ENCODE data around the gene MAGI1.

The MAGI1 gene

DNA sequence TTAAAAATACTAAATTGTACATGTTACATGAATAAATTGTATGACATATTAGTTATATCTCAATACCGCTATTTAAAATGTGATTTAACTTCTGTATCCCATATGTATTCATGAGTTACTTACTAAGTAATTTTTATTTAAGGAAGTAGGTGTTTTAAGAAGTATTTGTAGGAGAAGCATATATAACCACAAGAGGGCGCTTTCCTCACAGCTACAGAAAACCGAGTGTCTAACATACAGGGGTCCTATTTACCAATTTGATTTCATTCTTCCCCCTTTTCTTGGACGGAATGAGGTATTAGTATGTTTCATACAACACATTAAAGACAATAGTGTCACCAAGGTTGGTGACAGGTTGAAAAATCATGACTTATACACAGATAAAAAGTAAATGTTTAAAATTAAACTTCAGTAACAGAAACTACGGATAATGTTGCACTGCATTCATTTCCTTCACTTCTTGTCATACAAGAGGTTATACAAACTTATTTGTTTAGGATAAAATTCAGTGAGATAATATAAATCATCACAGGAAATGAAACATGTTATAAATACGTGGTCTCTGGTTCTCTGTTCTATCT is 253.6 kb downstream of the MAGI1 start:
- DNase-seq = no peak

- no peak for DNase-seq
These were observed 255.6 kb downstream of the MAGI1 start for GRCh38 chr3:65783117-65783516.

- no peak for DNase-seq
These were observed 257.1 kb downstream of the MAGI1 start for GRCh38 chr3:65781594-65781993.

DNA sequence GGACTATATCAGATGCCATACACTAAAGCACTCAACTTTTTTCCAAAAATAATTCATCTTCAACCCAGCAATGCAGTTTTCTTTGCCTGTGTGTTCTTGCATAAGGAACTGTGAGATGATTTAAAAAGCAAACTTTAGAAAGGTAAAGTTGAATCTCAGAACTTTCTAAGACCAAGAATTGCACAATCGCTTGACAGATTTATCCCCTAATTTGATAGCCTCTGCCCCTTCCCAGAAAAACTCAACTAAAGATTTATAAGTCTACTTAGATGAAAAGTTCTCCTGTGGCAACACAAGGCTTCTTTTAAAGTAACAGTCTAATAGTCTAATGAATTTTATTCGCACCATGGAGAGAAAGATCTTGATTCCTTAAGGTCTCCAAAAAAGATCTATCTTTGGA is 259.3 kb downstream of the MAGI1 start:
- no peak for DNase-seq

GRCh38 chr3:65778968-65779367 is 259.8 kb downstream of the MAGI1 start:
- DNase-seq = no peak

- DNase-seq = no peak
These were observed 261.7 kb downstream of the MAGI1 start for GRCh38 chr3:65777050-65777449.

DNA sequence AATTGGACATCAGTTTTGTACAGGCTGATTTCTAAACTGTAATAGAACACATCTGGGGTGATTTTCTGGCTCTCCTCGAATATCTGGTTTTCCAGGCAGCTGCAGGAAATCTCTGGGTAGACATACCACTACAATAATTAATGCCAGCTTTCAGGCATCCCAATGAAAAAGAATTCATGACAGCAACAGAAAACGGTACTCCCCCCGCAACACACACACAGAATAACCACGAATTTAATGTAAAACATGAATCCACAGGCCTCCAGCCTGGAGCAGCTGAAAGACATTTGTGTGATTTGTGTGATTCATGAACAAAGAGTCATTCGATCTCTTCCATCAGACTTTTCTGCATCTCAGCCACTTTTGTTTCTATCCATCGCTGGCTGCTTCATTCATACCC is 262.2 kb downstream of the MAGI1 start:
- DNase-seq = no peak

DNA sequence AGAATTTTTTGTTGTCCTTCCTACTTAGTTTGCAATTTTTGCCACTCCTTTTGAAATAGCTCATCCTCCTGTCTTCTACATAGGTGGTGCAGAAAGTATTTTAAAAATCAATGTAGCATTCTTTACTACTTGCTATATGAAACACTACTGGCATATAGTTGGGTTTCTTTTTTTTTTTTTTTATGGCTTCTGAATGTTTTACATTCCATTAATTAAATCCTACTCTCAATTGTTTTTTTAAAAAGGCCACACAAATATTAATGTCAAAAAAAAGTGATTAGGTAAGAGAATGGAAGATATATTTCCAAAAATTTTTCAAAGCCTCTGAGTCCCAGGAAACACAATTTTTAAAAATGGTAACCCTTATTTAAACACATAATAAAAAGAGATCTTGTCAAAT is 262.6 kb downstream of the MAGI1 start:
- no peak for DNase-seq

DNA sequence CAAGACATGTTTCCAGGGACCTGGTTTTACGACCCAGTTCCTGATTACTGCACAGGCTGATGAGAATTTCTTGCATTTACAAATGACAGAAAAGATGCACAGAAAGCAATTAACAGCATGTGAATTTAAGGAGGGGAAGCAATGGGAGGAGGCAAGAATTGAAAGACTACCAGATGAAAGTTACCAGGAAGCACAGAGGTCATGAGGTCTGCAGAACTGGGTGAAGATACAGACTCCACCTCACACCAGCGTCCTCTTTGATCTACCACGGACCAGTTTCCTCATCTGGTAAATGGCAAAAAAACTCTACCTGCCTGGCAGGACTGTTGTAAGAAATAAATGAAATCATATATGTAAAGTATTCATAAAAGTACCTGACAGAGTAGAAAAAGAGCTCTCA is 266.0 kb downstream of the MAGI1 start:
- DNase-seq = no peak

DNA sequence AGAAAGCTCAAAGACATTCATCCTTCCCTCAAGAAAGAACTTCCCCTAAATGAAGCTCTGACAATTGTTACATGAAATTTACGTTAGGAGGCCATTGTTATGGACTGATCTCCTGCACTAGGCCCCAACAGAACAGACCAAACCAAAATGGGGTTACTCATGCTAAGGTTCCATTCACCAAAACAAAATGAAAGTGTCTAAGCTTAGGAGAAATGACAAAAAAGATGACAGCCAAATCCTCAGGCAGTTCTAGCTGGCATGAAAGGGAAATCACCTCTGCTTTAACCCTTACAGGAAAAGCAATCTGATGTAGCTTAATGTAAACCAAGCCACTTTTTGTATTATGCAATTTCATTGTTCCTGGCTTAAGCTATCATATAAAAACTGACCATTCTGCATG is 271.2 kb downstream of the MAGI1 start:
- DNase-seq = no peak

DNA sequence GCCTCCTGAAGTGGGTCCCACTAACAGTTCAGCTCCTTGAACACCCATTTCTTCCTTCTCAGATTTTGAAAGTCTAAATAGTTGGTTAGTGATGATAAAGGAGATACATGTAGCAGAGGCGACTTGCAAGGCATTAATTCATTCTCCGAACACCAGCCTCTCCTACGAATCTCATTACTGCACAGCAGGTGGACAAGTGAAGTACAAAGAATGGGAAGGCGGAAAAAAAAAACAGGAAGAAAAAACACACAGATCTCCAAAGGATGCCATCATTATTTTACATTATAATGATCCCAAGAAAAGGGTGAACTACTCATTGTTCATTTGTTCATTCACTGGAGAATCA is 276.5 kb downstream of the MAGI1 start:
- no peak for DNase-seq

GRCh38 chr3:65761446-65762234 is 277.1 kb downstream of the MAGI1 start:
- DNase-seq = no peak

DNA sequence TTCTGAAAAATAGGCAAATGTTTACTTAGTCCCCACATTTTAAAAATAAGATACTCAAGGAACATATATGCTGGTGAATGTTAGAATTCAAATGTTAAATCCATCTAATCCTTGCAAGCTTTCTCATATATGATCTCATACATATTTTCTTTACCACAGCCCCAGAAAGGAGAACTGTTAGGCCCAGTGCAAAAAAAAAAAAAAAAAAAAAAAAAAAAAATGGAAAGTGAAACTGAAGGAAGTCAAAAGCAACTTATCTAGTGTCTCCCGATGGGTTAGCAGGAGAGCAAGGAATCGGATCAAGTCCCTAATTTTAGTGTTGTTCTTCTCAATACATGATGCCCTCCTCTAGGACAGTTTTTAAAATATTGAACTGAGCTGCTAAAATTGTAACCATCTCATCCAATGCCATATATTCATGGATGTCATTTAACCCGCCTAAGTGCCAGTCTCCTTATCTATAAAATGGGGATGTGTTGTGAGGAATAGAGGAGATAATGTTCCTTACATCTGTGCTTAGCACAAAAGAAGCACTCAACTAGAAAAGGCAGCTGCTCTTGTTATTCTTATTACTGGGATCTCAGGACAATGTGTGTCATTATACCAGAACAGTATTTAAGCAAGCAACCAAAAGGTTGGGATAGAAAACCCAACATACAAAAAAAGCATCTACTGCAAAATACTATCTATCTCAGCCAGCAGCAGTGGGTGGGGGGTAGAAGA is 279.7 kb downstream of the MAGI1 start:
- DNase-seq = no peak

DNA sequence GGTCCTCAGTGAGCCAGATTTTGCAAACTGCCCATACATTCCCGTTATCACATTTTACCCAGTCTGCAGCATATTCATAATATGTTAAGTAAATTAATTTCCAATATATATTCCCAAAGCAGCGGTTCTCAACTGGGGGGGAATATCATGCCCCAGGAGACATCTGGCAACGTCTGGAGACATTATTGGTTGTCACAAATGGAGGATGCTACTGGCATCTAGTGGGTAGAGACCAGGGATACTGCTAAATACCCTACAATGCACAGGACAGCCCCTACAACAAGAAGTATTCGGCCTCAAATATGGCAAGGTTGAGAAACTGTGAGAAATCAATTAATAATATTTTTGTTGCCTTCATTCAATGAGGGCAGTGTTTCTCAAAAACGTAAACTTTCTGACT is 280.3 kb downstream of the MAGI1 start:
- DNase-seq = no peak

- no peak for DNase-seq
These were observed 286.1 kb downstream of the MAGI1 start for GRCh38 chr3:65752636-65753035.

GRCh38 chr3:65751123-65751700 is 287.5 kb downstream of the MAGI1 start:
- DNase-seq = no peak

GRCh38 chr3:65749066-65749465 is 289.7 kb downstream of the MAGI1 start:
- DNase-seq = no peak

DNA sequence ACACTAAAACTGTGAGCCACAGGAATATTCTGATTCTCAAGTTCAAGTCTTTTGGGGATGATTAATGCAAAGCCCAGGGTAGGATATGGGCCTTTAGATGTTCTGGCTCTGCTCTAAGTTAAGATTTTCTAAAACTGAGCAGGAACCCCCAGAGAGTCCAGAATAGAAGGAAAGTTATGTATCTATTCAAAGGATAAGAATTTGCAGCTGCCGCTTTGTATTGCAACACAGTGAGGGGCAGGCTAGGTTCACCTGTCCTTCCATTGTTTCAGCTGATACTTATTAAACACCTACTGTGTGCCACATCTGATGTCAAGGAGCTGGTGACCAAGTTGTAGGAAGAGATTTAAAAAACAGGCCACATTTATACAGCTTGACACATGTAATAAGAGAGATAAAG is 290.4 kb downstream of the MAGI1 start:
- DNase-seq = no peak

DNA sequence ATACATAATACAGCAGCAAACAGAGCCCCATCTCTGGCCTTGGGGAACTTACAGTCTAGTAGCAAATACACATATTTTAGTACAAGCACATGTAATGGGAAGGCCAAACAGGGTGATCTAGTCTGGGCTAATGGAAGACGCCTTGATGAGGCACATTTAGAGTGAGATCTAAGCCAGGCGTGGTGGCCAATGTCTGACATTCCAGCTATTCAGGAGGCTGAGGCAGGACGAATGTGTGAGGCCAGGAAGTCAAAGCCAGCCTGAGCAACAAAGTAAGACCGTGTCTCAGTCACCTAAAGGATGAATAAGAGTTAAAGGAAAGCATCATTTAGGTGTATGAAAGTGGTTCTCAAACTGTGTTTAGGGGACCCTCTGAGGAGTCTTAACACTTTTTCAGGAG is 291.9 kb downstream of the MAGI1 start:
- DNase-seq = no peak

GRCh38 chr3:65745306-65745705 is 293.4 kb downstream of the MAGI1 start:
- no peak for DNase-seq

DNA sequence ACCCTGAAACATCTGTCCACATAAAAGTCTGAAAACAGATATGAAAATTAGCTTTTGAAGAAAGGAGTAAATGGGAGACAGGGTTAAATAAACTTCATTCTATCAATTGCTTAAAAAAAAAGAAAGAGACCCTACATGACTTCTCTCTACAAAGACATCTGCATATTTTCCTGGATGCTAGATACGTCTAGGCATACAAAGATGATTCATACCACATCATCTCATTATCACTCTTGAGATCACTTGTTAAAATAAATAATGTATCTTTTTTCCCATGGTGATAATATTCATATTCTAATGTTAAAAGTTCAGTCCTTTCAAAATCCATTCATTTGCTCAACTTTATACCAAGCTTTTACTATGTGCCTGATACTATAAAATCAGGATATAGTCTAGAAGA is 295.8 kb downstream of the MAGI1 start:
- DNase-seq = no peak

GRCh38 chr3:65741540-65741939 is 297.2 kb downstream of the MAGI1 start:
- no peak for DNase-seq

- DNase-seq = no peak
These were observed 298.7 kb downstream of the MAGI1 start for GRCh38 chr3:65739901-65740541.

DNA sequence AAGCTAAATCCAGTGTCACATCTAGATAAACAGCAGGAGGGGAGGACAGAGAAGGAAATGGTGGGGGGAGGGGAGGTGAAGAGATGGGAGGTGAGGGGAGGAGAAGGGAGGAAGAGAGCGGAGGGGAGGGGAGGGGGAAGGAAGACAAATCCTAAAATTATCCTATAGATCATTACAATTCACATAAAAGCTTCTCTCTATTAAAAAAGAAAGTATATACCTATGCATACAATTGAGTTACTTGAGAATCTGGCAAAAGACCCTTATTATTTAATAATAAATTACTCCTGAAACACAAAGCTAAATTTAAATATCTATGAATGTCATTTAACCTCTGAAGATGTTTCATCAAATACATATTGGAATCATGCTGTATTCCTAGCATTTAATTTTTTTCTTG is 303.9 kb downstream of the MAGI1 start:
- no peak for DNase-seq

Data from CD4-positive, alpha-beta T cell treated with Interleukin-1 beta for 1 hour (primary cell).